HG03442 (cell line): Measurements from ENCODE around the gene SPRTN.

Source experiments
- ATAC-seq: cut with Tn5 transposase; IDR thresholded peaks from one replicate; pipeline ENCODE4 v1.9.1; 2021; ENCODE audit warnings: mild to moderate bottlenecking, moderate library complexity; ENCODE audit not compliant: unreplicated experiment

SPRTN gene, protein sequence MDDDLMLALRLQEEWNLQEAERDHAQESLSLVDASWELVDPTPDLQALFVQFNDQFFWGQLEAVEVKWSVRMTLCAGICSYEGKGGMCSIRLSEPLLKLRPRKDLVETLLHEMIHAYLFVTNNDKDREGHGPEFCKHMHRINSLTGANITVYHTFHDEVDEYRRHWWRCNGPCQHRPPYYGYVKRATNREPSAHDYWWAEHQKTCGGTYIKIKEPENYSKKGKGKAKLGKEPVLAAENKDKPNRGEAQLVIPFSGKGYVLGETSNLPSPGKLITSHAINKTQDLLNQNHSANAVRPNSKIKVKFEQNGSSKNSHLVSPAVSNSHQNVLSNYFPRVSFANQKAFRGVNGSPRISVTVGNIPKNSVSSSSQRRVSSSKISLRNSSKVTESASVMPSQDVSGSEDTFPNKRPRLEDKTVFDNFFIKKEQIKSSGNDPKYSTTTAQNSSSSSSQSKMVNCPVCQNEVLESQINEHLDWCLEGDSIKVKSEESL

GRCh38 chr1:231338270-231339128 is at the start of gene SPRTN:
Gene SPRTN (plus strand): TSS chr1:231338293. CDS start chr1:231338384, 91 bp downstream.
- no peak for ATAC-seq

- no peak for ATAC-seq
Measured at GRCh38 chr1:231295938-231296337, 42.2 kb upstream of the SPRTN start.

GRCh38 chr1:231301990-231302389 is 36.1 kb upstream of the SPRTN start:
- no peak for ATAC-seq

GRCh38 chr1:231310391-231310934 is 27.6 kb upstream of the SPRTN start:
- no peak for ATAC-seq

DNA sequence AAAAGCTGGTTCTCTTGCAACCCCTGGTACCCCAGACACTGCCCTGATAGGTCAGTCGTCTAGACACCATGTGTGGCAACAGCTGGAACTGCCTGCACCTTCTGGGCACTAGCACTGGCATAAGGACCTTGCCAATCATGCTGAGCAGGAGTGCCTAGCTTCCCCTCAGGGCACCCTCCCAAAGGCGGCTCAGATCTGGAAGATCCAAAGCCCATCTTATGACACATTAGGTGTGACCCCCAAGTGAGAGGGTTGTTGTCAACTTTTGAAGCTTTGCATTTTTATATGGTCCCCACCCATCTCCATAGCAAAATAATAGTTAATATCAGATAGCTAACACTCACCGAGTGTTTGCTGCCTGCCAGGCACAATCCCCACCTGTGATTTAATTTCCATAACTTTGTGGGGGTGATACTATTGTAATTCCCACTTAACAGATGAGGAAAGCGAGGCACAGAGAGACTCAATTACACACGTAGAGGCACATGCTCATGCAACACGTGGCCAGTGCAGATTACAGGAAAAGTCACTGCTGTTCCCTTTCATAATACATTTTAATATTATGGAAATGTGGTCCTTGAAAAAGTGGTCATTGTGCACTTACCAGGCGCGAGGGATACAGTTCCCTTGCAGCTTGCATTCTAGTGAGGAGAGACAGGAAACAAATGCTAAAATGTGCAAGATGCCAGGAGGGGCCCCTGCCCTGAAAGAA is 26.2 kb upstream of the SPRTN start:
- no peak for ATAC-seq

- no peak for ATAC-seq
Measured at GRCh38 chr1:231312432-231312788, 25.7 kb upstream of the SPRTN start.

DNA sequence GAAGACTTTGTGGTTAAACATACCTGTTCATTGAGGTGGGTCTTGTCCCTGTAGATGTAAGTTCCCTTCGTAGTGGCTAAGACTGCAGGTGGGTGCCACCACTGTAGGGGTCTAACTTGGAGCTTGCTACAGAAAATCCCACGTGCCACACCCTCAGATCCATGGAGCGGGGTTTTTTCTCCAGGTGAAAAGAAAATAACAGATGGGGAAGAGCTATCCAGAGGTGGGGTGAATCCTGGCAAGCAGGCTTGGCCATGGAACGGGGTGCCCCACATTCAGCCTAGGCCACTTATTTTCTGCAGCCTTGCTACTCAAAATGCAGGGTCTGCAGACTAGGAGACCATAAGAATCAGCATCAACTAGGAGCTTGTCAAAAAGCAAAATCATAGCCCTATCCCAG is 24.4 kb upstream of the SPRTN start:
- ATAC-seq: no peak

GRCh38 chr1:231315887-231316286 is 22.2 kb upstream of the SPRTN start:
- peak; percentile 89 for ATAC-seq

DNA sequence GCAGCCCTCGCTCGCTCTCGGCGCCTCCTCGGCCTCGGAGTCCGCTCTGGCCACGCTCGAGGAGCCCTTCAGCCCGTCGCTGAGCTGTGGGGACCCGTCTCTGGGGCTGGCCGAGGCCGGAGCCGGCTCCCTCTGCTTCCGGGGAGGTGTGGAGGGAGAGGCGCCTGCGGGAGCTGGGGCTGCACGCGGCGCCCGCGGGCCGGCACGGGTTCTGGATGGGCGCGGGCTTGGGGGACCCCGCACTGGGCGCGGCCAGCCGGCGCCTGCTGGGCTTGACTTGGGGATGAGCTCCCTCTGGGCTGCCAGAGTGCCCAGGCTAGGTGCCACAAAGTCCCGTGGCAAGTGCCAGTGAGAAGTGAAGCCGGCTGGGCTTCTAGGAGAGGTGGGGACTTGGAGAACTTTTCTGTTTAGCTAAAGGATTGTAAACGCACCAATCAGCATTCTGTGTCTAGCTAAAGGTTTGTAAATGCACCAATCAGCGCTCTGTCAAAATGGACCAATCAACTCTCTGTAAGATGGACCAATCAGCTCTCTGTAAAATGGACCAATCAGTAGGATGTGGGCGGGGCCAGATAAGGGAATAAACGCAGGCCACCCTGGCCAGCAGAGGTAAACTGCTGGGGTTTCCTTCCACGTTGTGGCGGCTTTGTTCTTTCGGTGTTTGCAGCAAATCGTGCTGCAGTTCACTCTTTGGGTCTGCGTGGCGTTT is 20.6 kb upstream of the SPRTN start:
- ATAC-seq: no peak

DNA sequence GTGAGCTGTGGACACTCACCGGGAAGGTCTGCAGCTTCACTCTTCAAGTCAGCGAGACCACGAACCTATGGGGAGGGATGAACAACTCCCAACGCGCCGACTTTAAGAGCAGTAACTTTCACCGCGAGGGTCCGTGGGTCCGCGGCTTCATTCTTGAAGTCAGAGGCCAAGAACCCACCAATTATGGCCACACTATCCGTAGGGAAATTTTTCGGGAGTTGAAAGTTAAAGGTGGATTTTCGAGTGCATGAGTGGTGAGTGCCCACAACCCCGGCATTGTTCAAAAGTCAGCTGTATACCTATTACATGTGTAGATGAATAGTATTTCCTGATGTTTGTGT is 20.1 kb upstream of the SPRTN start:
- no peak for ATAC-seq

GRCh38 chr1:231318568-231318967 is 19.5 kb upstream of the SPRTN start:
- no peak for ATAC-seq

GRCh38 chr1:231319080-231319479 is 19.0 kb upstream of the SPRTN start:
- no peak for ATAC-seq

GRCh38 chr1:231322880-231323530 is 15.1 kb upstream of the SPRTN start:
- no peak for ATAC-seq

GRCh38 chr1:231324660-231325059 is 13.4 kb upstream of the SPRTN start:
- no peak for ATAC-seq

DNA sequence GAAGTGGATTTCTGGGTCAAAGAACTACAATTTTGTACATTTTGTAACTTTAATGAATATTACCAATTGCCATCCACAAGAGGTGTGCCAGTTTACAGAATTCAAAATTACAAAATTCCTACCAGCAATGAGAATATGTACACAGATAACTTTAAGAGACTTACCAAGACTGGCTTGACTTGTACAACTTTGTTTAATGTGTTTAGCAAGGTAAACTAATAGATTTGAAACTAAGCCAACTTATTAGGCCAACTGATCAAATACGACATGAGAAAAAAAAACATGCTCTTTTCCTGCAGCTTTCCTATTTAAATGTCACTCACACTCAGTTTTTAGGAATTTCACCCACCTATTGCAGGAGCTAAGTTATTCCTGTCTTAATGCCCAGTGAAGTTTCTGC is 11.8 kb upstream of the SPRTN start:
- ATAC-seq: no peak

GRCh38 chr1:231327617-231328016 is 10.5 kb upstream of the SPRTN start:
- no peak for ATAC-seq

DNA sequence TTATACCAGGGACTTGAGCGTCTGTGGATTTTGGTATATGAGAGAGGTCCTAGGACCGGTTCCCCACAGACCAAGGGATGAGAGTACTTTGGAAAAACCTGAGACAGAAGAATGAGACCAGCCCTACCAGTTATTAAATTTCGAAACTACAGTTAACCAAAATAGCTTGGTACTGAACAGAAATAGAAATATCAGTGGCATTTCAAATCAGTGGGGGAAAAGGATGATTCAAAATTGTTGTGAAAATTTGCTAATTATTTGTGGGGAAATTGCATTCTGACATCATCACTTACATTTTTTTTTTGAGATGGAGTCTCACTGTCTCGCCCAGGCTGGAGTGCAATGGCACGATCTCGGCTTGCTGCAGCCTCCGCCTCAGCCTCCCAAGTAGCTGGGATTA is 8.6 kb upstream of the SPRTN start:
- no peak for ATAC-seq

DNA sequence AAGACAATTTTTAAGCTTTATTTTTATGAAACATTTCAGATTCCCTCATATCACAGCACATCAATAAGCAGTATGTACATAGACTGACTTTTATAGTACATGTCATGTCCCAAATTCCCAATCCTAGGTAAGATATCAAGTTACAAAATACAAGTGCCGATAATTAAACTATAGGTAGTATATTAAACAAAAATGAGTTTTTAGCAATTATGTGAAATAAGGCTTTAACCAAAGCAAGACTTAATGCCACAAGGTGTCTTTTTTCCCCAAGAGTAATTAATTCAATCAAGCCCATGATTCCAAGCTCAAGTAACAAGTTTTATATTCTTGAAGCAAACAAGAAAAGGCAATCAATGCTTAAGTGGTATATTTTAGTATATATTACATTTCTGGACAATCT is 5.3 kb upstream of the SPRTN start:
- no peak for ATAC-seq

DNA sequence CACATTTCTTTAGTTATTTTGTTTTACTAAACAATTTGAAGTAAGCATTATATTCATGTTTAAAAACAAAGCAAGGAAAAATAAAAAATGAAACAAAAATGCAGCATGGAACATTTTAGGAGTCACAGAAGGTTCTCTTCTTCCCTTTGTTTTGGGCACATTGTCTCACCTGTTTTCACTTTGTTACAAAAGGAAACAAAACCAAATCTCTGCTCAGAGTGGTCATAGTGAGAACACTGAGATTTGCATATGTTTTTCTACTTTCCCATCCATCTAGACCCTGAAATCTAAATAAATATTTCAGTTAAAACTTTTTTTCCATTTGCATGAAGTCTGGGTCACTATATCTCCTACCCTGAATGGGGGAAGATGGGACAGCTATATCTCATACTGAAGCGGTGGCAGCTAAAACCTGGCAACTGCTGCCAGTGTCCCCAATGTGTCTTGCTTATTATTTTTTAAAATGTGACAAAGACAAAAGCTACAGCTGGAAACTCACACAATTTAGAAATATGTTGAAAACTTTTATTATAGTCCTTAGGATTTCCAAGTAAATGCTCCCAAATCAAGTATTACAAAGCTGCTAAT is 3.9 kb upstream of the SPRTN start:
- ATAC-seq: peak; percentile 28

DNA sequence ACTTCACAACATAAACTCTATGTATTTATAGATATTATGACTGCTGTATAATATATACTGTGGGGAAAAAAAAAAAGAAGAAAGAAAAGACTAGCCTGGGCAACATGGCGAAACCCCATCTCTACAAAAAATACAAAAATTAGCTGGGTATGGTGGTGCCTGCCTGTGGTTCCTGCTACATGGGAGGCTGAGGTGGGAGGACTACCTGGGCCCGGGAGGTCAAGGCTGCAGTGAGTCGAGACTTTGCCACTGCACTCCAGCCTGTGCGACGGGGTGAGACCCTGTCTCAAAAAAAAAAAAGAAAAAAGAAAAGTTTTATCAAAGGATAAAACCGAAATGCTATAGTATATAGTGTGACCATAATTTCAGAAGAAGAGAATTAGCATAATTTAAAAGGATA is 3.1 kb upstream of the SPRTN start:
- no peak for ATAC-seq
